Ecto neural progenitor cell (in vitro differentiated cells): ENCODE data around the gene AIMP1.

Experiments used
- DNase-seq: peaks from one replicate; pipeline ENCODE4 v3.0.0-alpha.2; 2018; ENCODE audit warnings: low spot score

The AIMP1 gene

GRCh38 chr4:106315968-106316772 lies at the start of gene AIMP1, which contains the start of gene TBCK:
AIMP1 (plus strand) TSS chr4:106316550; CDS start chr4:106325010, 8,460 bp downstream.
TBCK (minus strand) TSS chr4:106316209; CDS start chr4:106308960, 7,249 bp downstream.
- DNase-seq: peak; percentile 92

GRCh38 chr4:106268786-106269185 lies 47.6 kb upstream of the AIMP1 start:
- DNase-seq: no peak

- no peak for DNase-seq
Observed at GRCh38 chr4:106269711-106270110, 46.6 kb upstream of the AIMP1 start.

- no peak for DNase-seq
Observed at GRCh38 chr4:106270736-106271135, 45.6 kb upstream of the AIMP1 start.

- DNase-seq: no peak
Observed at GRCh38 chr4:106273831-106274230, 42.5 kb upstream of the AIMP1 start.

- no peak for DNase-seq
Observed at GRCh38 chr4:106277140-106277675, 39.1 kb upstream of the AIMP1 start.

- no peak for DNase-seq
Observed at GRCh38 chr4:106284227-106284626, 32.1 kb upstream of the AIMP1 start.

- no peak for DNase-seq
Observed at GRCh38 chr4:106286611-106287010, 29.7 kb upstream of the AIMP1 start.

- DNase-seq: no peak
Observed at GRCh38 chr4:106287353-106287969, 28.9 kb upstream of the AIMP1 start.

GRCh38 chr4:106289737-106290136 lies 26.6 kb upstream of the AIMP1 start:
- DNase-seq: no peak

- no peak for DNase-seq
Observed at GRCh38 chr4:106291678-106292077, 24.7 kb upstream of the AIMP1 start.

- DNase-seq: no peak
Observed at GRCh38 chr4:106294062-106294461, 22.3 kb upstream of the AIMP1 start.

- DNase-seq: no peak
Observed at GRCh38 chr4:106297245-106298035, 18.9 kb upstream of the AIMP1 start.

- DNase-seq: no peak
Observed at GRCh38 chr4:106299977-106300376, 16.4 kb upstream of the AIMP1 start.

GRCh38 chr4:106301393-106302061 lies 14.8 kb upstream of the AIMP1 start:
- no peak for DNase-seq

GRCh38 chr4:106302062-106302438 lies 14.3 kb upstream of the AIMP1 start:
- no peak for DNase-seq

- DNase-seq: no peak
Observed at GRCh38 chr4:106303548-106304281, 12.6 kb upstream of the AIMP1 start.

GRCh38 chr4:106304632-106305031 lies 11.7 kb upstream of the AIMP1 start:
- DNase-seq: no peak

GRCh38 chr4:106305435-106306055 lies 10.8 kb upstream of the AIMP1 start:
- no peak for DNase-seq

- DNase-seq: no peak
Observed at GRCh38 chr4:106306561-106306960, 9.8 kb upstream of the AIMP1 start.

GRCh38 chr4:106312377-106312776 lies 4.0 kb upstream of the AIMP1 start:
- no peak for DNase-seq
